GM21737 (cell line): ENCODE results near the gene TRIM61.

ENCODE experiments used
- ATAC-seq: cut with Tn5 transposase; IDR thresholded peaks from one replicate; pipeline ENCODE4 v1.9.1; 2021; ENCODE audit warnings: mild to moderate bottlenecking, moderate library complexity; ENCODE audit not compliant: unreplicated experiment

TRIM61 gene

DNA sequence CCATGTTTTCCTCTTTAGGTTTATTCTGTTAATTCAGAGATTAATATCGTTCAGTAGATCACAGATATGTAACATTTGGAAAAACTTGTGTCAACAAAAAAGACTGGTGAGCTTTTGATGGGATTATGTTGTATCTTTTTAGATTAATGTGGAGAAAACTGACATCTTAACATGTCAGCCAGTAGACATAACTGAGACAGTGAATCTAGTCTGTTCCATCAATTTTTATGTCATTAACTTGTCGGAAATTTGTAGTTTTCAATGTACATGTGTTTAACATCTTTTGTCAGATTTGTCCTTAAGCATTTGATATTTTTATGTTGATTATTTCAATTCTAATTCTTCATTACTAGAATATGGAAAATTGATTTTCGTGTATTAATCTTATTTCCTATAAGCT lies 58.5 kb downstream of the TRIM61 start:
- ATAC-seq = no peak
